NCI-H128 (cell line): ENCODE results near the gene FH.

ENCODE experiments used
- DNase-seq: peaks from one replicate; lab custom pipeline; 2025; ENCODE audit not compliant: unreplicated experiment; lab: John Stamatoyannopoulos, UW

FH gene

DNA sequence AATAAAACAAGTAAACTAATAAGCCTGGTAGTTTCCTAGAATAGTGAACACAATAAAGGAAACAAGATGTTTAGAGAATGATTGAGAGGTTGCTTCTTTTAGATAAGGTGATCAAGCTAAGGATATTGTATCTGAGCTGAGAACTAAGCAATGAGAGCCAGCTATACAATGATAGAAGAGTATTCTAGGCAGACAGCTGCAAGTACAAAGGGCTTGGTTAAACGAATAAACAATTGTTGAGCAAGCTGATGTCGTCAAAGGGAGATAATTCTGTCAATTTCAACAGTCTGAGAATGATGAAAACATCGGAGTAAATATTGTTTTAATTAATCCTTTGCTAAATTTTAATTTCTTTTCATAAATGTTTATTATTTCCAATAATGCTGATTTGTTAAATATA, 5.5 kb upstream of the FH start:
- DNase-seq, result no peak

DNA sequence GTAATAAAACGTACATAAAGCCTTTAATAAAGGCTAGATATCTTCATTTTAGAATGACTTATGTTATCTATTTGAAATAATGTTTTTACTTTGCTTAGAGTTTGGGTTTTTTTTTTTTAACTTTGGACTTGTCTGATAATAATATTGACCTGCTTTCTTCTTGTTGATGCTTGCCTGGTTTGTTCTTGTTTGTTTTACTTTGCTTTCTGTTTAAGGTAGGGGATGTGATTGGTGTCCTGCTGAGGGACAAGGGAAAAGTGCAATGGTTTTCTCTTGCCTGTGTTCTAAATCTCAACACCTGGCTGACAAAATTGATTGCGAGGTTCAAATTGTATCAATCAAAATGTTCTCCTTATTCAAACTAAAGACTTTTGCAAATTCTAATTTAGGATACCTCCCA, 2.2 kb upstream of the FH start:
- DNase-seq, result no peak

DNA sequence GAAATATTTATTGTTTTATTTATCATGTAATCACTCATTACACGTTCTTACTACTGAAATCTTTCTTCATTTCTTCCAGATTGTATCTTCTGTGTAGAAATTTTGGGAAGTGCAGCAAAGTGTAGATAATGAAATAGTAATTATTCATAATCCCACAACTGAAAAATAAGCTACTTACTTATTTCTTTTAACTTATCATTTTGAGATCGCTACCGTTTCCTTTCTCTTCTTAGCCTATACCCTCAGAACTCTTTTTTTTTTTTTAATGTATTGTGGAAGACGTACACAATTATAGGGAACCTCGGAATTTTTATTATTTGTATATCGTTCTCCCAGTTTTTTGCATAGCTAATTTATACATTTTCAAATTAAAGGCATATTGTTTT, 518 bp upstream of the FH start:
- DNase-seq, result no peak

DNA sequence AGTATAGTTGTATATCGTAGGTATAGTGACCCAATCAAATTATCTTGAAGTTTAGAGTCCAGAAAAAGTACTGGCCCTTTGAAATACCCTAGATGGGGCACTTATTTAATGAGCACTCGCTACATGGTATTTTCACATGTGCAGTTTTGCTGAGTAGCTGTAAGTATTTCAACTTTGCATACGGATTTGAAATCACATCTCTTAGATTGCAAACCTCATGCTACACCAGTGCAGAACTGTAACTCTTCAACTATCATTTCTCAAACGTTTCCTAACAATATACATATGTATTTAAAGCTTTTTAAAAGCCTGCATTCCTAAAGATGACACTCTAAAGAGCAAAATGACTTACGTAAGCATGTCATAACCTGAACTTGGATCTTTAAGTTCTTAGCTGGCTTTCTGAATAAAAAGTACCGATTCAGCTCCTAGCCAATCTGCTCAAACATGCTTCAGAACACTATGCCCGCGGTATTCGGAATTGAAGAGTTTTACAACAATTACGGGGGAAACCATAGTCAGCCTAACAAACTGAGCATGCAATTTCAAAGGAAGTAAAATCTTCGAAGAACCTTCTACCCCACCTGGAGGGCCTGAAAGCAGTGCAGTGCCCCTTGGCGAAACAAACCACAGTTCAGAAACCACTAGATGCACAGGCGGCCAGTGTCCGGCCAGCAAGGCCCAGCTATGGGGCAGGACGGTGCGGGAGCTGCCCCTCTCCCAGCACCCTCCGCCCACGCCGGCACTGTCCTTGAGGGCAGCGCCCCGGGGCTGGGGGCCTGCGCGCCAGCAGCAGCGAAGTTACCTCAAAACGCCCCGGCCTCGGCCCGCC, 863 bp downstream of the FH start:
- no peak for DNase-seq

DNA sequence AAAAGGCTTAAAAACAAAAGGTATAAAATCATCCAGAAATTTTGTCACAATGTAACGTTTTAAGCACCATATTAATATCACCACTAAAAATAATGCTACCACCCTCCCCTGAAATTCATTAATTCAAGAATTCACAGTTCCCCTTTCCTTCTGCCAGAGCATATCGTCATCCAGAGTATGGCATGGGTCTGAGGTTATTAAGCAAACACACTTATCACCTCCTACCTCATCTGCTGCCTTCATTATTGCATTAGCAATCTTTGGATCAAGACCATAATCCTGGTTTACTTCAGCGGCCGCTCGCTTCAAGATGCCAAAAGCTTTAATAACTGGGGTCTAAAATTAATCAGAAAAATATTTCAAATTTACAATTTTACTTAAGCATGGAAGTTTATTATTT, 6.2 kb downstream of the FH start:
- no peak for DNase-seq

DNA sequence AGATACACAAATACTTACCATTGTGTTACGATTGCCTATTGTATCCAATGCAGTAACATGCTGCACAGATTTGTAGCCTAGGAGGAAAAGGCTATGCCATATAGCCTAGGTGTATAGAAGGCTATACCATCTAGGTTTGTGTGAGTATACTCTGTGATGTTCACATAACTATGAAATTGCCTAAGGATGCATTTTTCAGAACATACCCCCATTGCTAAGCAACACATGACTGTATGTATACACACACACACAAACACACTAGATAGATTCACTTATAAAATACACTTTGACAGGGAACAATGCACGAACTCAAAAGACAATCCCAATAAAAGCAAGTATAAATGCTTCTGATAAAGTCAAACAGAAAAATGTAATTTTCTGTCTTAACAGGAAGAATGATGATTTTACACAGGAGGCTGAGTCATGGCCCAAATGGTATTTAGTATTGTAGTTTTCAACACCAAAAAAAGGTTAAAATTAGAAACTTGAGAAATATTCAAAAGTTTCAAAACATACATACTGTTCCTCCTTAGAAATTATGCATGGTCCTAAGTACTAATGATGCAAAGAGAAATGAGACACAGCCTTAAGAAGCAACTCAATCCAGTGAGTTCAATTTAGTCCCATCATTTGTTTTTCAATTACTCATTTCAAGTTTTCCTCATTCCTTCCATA, 12.2 kb downstream of the FH start:
- no peak for DNase-seq

DNA sequence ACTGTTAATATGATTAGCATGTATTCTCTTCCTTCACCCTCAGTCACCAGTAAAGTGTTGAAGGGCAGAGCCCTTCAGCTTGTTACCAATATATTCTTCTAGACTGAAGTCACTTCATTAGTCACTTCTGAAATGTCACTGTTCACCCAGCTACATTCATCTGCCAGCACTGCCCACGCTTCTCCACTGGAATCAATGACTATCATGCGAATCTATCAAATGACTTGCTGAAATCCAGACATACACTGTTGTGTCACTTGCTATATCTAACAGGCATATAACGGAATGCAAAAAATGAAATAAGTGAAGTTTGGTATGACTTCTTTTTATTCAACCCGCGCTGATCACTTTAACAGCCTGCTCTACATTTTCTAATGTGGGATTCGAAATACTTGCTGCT, 16.1 kb downstream of the FH start:
- DNase-seq, result no peak

DNA sequence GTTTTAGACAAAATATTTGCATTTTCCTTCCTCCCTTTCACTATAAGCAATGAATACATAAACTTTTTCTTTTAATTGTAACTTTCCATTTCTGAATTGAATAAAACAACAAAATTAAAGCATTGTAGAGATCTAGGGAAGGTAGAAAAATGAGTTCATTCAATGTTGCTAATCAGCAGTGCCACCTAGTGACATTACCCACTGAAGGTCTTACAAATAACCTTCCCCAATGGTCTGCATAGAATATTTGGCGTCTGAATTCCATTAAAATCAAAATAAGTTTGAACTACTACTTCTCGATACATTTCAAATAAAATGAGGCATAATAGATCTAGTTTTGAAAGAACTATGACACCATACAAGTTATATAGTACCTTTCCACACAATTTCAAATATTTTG, 19.6 kb downstream of the FH start:
- DNase-seq, result no peak

DNA sequence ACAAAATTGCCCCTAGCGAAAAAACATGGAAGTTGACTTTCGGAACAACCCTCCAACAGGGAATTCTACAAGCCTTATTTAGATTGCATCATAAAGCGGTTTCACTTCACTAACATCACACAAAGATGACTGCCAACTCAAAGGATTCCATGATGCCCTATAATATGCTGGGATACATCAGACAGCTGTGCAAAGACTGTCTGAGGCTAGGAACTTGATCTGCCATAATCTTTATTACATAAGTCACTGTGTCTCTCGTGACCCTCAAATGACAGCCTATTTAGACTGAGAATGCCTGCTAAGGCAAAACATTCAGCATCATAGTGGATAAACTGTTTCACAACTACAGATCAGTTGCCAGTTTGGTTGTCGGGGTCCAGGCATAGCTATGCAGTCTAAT, 23.8 kb downstream of the FH start:
- no peak for DNase-seq

DNA sequence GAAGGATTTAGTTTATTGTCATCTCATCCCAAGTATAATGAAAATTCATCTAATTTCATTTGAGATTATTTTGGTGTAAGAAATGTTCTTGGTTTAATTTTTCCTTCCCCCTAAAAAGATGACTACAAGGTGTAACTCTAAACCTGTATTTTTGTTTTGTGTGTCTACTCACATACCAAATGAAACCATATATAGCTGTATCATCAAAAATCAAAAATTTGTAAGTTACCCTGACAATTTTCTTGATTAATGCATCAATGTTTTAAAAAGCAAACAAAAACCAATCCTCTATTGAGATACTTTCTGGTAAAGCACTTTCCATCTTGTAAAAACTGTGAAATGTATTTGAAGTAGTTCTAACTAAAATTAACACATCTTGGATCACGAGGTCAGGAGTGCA, 30.8 kb downstream of the FH start:
- DNase-seq, result no peak

DNA sequence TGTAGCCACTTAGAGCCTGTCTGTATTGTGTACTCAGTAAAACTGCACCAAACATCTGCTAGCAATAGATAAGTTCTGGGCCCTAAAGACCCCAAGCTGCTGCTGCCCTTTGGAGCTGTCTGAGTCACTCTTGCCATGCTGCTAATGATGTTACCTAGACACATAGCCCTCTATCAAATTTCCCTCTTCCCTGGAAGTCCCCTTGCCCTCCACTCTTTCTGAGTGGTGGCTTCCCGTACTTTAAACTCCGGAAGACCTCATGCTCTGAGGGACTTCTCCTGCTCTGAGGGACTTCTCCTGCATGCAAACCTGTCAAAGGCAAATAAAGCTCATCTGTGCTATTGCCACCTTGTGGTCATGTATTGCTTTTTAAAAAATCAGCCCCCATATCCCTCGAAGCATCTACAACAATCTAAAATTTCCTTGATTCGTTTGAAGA, 34.0 kb downstream of the FH start:
- DNase-seq, result no peak

DNA sequence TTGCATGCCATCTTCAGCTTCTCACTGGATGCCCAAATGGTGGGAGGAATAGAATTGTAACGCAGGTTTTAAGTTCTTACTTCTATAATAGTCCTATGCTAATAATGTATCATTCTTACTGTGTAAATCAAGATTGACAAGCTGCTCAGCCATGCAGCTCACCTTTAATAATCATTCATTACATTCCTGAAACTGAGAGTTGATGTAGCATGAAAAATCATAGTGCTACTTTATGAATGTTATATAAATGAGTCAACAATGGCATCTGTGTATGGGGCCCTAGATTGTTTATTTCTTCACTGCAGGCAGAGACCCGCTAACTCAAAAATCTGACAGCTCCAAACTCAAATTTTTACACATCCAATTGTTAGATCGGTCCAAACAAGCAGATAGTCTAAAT, 34.4 kb downstream of the FH start:
- no peak for DNase-seq

DNA sequence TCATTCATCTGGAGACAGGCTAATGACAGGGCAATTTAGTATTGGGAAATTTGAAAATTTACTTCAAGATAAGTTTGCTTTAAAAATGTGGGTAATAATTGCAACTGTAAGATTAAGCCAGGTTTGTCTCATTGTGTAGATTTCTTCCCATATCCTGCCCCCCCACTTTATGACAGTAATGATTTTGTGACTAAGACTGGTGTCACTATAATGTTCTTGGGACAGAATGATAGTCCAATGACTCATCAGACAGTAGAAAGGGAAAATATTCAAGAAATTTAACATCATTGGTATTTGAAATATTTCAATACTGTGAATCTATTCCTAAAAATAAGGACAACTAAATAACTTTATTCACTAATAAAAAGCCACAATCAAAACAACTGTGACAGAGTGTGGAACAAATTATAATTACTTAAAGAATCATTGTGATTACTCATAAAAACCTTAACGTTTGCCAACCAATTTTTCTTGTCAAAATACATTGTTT, 36.7 kb downstream of the FH start:
- no peak for DNase-seq

DNA sequence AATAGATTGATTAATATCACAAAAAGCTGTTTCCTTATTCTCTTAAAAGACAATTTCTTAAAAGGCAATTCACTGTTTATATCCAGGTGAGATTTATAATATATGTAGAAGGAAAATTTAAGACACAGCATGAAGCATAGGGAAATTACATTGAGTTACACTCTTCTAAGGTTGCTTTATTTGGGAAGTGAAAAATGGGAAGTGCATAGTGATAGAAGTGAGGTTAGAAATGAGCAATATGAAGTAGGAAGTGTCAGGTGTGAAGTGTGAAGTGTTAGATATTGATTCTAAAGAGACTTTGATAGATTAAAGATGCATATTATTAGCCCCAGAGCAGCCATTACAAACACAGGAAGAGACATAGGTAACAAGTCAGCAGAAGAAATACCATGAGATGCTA, 40.3 kb downstream of the FH start:
- no peak for DNase-seq

DNA sequence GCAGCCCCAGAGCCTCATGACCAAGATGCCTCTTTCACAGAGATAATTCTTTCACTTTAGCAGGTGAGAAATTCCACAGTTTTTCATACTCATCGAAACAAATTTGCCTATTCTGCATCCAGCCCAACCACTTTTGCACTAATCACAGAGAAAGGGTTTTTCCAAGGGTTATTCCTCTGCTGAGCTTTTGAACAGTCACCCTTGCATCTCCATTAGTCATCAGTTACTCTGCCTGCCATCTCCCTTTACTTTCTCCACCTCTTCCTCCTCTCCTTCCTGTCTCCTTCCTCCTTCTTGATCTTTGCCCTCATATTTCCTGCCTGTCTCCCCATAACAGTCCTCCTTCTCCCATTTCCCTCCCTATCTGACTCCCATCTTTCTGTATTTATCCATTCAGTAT, 43.9 kb downstream of the FH start:
- DNase-seq, result no peak

DNA sequence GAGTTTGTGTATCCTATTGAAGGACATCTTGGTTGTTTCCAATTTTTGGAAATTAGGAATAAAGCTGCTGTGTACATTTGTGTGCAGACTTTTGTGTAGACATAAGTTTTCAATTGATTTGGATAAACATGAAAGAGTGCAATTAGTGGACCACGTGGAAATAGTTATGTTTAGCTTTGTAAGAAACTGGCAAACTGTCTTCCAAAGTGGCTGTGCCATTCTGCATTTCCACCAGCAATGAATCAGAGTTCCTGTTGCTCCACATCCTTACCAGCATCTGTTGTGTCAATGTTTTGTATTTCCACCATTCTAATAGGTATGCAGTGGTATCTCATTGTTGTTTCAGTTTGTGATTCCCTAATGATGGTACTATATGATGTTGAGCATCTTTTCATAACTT, 46.5 kb downstream of the FH start:
- DNase-seq, result no peak

DNA sequence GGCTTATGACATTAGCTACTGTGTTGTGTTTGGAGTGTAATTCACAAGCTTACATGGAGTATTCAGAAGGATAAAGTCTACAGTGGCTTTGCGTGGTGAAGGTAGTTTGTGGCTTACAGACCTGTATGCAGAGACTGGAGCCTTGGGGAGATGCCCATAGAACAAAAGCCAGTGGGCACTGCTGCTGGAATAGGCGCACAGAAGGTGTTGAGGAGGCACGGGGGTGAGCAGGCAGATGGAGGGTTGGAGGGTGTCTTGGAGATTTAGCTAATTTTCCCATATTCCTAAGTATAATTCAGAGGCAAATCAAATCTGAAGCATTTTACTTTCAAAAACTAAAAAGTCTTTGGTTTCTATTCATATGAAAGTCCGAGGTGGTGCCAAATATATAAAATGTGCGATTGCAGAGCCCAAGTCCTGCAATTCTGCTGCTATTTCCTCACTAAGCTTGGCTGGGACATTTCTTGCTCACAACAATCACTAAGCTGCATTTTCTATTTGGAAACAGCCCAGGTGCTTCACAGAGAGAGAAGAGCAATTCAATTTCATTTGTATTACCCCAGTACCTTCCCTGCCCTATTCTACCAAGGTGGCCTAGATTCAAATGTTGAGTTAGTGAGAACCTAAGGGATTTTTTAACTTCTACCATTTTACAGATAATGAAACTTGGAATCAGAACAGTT, 48.5 kb downstream of the FH start:
- DNase-seq, result no peak

DNA sequence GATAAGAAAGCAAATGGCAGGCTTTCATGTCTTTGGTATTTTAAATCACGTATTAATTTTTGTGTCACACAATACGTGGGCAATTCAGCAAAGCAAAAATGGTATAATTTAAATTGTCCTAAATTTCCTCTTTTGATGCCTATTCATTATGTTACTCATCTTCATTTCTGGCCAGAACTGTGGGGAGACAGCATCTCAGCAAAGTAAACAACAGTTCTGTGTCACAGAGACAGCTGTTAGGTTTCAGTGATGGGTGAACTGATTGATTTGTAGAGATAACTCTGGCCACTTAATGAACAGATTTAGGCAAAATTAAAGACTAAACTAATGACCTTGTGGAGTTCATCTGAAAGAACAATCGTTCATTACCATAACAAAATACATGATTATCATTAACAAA, 49.2 kb downstream of the FH start:
- DNase-seq, result no peak

DNA sequence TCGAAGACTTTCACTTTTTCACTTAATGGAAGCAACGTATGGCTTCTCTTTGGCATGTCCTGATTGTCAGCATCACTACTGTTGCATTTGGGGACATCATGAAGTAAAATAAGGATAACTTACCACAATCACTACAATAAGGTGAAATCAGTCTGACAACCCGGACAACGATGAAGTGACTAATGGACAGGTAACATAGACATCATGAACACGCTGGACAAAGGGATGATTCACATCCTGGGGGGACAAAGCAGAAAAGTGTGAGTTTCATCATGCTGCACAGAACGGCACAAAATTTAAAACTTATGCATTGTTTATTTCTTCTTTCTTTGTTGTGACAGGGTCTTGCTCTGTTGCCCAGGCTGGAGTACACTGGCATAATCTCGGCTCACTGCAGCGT, 53.9 kb downstream of the FH start:
- DNase-seq, result no peak

DNA sequence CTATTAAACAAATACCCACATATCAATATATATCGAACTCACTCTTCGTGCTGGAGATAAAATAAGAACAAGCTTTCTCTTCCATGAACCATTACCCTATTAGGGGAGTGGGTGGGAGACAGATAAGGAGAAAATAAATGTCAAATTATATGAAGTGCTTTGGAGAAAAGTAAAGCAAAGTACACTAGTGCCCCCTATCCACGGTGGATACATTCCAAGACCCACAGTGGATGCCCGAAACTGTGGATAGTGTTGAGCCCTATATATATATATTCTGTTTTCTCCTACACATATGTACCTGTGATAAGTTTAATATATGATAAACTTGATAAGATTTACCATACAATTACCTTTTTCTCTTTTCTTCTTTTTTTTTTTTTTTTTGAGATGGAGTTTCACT, 54.6 kb downstream of the FH start:
- no peak for DNase-seq

DNA sequence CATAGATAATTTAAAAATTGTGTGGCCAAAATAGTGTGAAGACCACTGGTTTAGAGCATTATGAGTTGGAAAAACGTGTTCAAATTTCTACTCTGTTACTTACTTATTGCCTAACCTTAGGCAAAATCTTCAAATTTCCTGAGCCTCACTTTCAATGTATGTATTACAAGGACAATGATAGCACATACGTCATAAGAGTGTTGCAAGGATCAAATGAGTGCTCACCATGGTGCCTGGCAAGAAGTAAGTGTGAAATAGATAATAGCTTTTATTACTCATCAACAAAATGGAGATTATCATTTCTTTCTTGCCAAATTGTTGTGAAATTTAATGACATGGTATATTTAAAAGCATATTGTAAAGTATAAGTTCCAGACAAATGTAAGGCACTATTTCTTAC, 57.2 kb downstream of the FH start:
- DNase-seq, result no peak
